Measurements from ENCODE around the gene NDUFB2. TPM values are rescaled to one million over a fixed set of nuclear protein-coding genes. Genes with fewer than 3 reads are reported as not detected.

Gene NDUFB2
- total RNA-seq, 2 experiments from 2014 or later = 73.7 to 84.4 TPM

GRCh38 chr7:140678816-140679130 lies 17.7 kb upstream of the NDUFB2 start:
- Histone ChIP-seq H3K4me1 (ENCODE audit: insufficient read depth, low read length) (peaks cover 21% of the 10 kb centered on the region), H3K36me3 (ENCODE audit: insufficient read depth, low read length) (peaks cover 41% of the 10 kb centered on the region), H3K4me3 (ENCODE audit: low read length) (no peak overlapping the region), H3K27ac (ENCODE audit: low read depth in 1 of 2, low read length in 2 of 2) (no peak overlapping the region), H3K9me3 (ENCODE audit: control insufficient read depth in 1 of 2, insufficient read depth in 1 of 2, low read length in 2 of 2) (no peaks in the 10 kb centered on the region), H3K27me3 (ENCODE audit: control insufficient read depth in 1 of 2, insufficient read depth in 2 of 2, low read length in 2 of 2) (no peaks in the 10 kb centered on the region)
- Mint-ChIP-seq H3K9me3 (no peaks in the 10 kb centered on the region), H3K4me3 (no peak overlapping the region), H3K27ac (no peak overlapping the region), H3K27me3 (no peaks in the 10 kb centered on the region), H3K36me3 (ENCODE audit: low read depth) (peaks cover 73% of the 10 kb centered on the region), H3K4me1 (ENCODE audit: low read depth) (peaks cover 21% of the 10 kb centered on the region)
- no peak for TF ChIP-seq CTCF (IDR thresholded peaks at IDR 0.05)
- ChIA-PET CTCF (no interaction called here), POLR2A (no interaction called here)
- intact Hi-C loops (cut with DNase I, micrococcal nuclease) = no loop called here
- no peak for ATAC-seq (ENCODE audit: poor library complexity)
- no peak for DNase-seq

GRCh38 chr7:140679186-140679585 lies 17.3 kb upstream of the NDUFB2 start:
- Histone ChIP-seq H3K4me3 (ENCODE audit: low read length) (no peak overlapping the region), H3K36me3 (ENCODE audit: insufficient read depth, low read length) (peaks cover 46% of the 10 kb centered on the region), H3K9me3 (ENCODE audit: control insufficient read depth in 1 of 2, insufficient read depth in 1 of 2, low read length in 2 of 2) (no peaks in the 10 kb centered on the region), H3K27ac (ENCODE audit: low read depth in 1 of 2, low read length in 2 of 2) (no peak overlapping the region), H3K27me3 (ENCODE audit: control insufficient read depth in 1 of 2, insufficient read depth in 2 of 2, low read length in 2 of 2) (no peaks in the 10 kb centered on the region), H3K4me1 (ENCODE audit: insufficient read depth, low read length) (peaks cover 17% of the 10 kb centered on the region)
- peaks cover 77% of the 10 kb centered on the region for H3K36me3 Mint-ChIP-seq (ENCODE audit: low read depth)
- POLR2A ChIA-PET = no interaction called here
- no peak for TF ChIP-seq CTCF (IDR thresholded peaks at IDR 0.05)
- no peak for DNase-seq
- H3K4me1 Mint-ChIP-seq (ENCODE audit: low read depth) = peaks cover 17% of the 10 kb centered on the region
- H3K27ac Mint-ChIP-seq = no peak overlapping the region
- CTCF ChIA-PET = no interaction called here
- H3K4me3 Mint-ChIP-seq = no peak overlapping the region
- H3K27me3 Mint-ChIP-seq = no peaks in the 10 kb centered on the region
- ATAC-seq (ENCODE audit: poor library complexity) = no peak
- intact Hi-C loops (cut with DNase I, micrococcal nuclease) = no loop called here
- H3K9me3 Mint-ChIP-seq = no peaks in the 10 kb centered on the region

- intact Hi-C loops (cut with DNase I, micrococcal nuclease) = no loop called here
- H3K27ac Mint-ChIP-seq = no peak overlapping the region
- CTCF ChIA-PET = no interaction called here
- Histone ChIP-seq H3K4me3 (ENCODE audit: low read length) (no peak overlapping the region), H3K27me3 (ENCODE audit: control insufficient read depth in 1 of 2, insufficient read depth in 2 of 2, low read length in 2 of 2) (no peaks in the 10 kb centered on the region), H3K9me3 (ENCODE audit: control insufficient read depth in 1 of 2, insufficient read depth in 1 of 2, low read length in 2 of 2) (no peaks in the 10 kb centered on the region), H3K4me1 (ENCODE audit: insufficient read depth, low read length) (peaks cover 3% of the 10 kb centered on the region), H3K27ac (ENCODE audit: low read depth in 1 of 2, low read length in 2 of 2) (no peak overlapping the region), H3K36me3 (ENCODE audit: insufficient read depth, low read length) (peaks cover 56% of the 10 kb centered on the region)
- H3K9me3 Mint-ChIP-seq = no peaks in the 10 kb centered on the region
- no peak for ATAC-seq (ENCODE audit: poor library complexity)
- POLR2A ChIA-PET = no interaction called here
- peaks cover under 1% of the 10 kb centered on the region for H3K4me1 Mint-ChIP-seq (ENCODE audit: low read depth)
- H3K36me3 Mint-ChIP-seq (ENCODE audit: low read depth) = peaks cover 83% of the 10 kb centered on the region
- H3K27me3 Mint-ChIP-seq = no peaks in the 10 kb centered on the region
- H3K4me3 Mint-ChIP-seq = no peak overlapping the region
- no peak for TF ChIP-seq CTCF (IDR thresholded peaks at IDR 0.05)
- no peak for DNase-seq
Measured at GRCh38 chr7:140680886-140681285, 15.6 kb upstream of the NDUFB2 start.
